ENCODE measurements around the gene DIO3.

The DIO3 gene

DNA sequence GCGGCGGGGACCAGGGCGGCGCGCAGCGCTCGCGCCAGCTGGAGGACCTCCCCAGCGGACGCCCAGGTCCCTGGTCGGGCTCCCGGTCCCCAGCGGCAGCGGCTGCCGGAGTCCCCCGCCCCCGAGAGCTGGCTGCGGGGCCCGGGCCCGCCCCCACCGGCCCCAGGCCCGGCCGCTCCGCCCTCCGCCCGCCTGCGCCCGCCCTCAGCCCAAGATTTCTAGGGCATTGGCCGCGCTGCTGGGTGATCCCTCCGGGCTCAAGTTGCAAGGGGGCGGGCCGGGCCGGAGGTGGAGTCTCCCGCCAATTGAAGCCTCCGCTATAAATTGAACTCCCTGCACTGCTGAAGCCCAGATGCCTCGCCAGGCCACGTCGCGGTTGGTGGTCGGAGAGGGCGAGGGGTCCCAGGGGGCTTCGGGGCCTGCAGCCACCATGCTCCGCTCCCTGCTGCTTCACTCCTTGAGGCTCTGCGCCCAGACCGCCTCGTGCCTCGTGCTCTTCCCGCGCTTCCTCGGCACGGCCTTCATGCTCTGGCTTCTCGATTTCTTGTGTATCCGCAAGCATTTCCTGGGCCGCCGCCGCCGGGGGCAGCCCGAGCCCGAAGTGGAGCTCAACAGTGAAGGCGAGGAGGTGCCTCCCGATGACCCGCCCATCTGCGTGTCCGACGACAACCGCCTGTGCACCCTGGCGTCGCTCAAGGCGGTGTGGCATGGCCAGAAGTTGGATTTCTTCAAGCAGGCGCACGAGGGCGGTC is at the start of gene DIO3:
DIO3 (plus strand) TSS at position 351 of the 752 bp plus-strand sequence.
- in situ Hi-C loops (cut with MboI; ENCODE audit: low sequenced_read_pairs), result no loop called here

DNA sequence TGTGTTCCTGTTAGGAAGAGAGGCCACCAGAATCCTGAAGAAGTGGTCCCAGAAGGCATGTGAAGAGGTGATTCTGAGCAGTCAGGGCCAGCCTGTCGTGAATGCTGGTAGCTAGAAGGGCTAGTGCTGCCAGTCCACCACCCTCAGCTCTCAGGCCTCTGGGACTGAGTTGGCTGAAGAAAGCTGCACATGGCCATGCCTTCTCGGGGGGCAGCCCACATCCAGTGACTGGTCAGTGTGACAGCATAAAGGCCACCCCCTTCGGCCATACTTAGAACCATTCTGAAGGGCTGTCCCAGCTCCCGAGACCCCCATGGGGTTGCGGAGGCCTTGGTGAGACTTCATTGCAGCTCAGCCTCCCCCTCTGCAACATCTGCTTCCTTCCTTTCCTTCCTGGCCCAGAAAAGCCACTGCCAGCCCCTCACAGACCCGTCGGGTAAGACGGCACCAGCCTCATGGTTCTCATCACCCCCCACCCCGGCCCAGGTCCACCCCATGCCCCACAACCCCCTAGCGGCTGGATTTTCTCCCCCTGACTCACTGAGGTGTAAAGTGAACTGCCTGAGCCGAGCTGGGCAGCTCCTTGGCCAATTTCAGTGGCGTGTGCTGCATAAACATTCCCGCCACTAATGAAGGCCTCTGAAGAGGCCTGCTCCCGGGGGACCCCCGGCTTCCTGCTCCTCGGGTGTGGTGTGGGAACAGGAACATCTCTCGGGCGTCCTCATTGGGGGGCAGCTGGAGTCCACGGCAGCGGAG is 49.5 kb upstream of the DIO3 start:
- in situ Hi-C loops (cut with MboI; ENCODE audit: low sequenced_read_pairs), result no loop called here

DNA sequence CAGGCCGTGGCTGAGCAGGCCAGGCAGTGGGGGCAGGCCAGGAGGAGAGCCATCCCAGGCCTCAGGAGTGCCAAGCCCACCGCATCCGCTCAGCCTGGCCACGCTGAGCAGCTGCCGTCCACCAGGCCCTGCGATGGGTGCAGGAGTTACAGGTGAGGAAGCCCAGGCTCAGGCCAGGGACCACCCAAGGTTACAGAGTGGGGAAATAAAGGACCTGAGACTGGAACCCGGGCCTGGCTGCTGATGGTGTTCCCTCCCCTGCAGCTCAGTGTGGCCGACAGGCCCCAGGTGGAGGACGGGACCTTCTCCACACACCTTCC is 49.0 kb upstream of the DIO3 start:
- in situ Hi-C loops (cut with MboI; ENCODE audit: low sequenced_read_pairs), result no loop called here

DNA sequence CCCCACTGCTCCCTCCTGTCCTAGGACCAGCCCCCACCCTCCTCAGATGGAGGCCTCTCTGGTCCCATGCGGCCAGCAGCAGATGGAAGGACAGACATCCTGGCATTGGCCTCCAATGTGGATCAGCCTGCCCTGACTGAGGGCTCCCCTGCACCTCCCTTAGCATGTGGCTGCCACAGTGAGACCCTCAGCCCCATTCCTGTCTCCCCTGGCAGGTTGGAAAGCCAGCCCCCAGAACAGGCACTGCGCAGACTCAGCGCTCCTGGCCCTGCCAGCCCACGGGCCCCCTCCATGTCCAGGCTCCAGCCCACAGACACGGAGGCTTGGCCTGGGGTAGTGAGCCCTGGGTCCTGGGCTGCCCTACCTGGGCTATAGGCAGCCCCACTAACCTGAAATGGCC is 47.2 kb upstream of the DIO3 start:
- in situ Hi-C loops (cut with MboI; ENCODE audit: low sequenced_read_pairs), result no loop called here

DNA sequence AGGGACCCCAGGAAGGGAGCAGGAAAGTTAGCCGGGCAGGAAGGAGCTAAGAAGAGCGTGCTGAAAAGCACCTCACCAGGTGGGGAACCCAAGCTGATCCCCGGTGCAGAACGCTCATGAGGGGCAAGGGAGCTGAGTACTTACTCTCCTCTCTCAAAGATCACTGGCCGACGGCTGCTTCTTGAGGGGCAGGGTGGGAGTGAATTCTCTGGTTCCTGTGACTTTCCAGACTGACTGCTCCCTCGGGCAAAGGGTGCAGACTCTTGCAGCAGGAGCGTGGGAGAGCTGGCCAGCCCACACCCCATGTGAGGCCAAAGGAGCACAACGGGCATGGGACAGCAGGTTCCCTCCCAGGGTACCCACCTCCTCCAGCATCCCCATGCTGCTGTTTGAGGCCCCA is 44.9 kb upstream of the DIO3 start:
- in situ Hi-C loops (cut with MboI; ENCODE audit: low sequenced_read_pairs), result no loop called here

DNA sequence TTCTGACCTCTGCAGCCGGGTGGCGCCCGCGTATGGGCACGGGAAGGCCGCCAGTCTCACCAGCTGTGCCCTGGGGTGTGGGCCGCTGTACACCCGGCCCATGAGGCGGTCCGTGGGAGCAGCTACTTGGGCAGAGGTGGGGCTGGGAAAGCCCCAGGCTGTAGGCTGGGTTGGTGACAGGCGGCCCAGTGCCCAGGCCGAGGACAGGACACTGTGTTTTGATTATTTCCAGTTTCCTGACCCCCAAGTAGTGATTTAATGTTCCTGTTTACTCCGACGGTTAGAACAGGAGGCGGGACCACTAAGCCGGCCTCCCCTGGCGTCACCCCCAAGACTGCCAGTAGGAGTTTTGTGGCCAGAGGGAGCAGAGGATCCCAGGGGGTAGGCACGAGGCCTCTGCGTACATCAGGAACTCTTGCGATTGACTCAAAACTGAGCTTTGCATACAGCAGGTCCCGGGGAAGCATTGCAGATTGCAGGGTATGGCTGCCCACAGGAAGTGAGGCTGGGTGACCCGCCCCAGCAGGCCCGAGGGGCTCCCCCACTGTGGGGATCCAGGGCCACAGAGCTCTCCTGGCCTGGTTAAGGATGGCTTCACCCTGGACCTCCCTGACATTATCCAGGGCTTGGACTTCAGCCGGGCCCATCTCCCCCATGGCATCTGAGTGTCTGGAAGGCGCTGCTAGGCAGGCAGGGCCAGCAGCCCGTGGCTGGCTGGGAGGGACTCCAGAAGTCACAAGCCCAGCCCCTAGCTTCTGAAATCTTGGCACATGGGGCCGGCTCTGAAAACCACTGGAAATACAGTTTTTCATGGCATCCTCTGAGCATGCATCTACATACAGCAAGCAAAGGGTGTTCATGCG is 42.5 kb upstream of the DIO3 start:
- in situ Hi-C loops (cut with MboI; ENCODE audit: low sequenced_read_pairs), result no loop called here

DNA sequence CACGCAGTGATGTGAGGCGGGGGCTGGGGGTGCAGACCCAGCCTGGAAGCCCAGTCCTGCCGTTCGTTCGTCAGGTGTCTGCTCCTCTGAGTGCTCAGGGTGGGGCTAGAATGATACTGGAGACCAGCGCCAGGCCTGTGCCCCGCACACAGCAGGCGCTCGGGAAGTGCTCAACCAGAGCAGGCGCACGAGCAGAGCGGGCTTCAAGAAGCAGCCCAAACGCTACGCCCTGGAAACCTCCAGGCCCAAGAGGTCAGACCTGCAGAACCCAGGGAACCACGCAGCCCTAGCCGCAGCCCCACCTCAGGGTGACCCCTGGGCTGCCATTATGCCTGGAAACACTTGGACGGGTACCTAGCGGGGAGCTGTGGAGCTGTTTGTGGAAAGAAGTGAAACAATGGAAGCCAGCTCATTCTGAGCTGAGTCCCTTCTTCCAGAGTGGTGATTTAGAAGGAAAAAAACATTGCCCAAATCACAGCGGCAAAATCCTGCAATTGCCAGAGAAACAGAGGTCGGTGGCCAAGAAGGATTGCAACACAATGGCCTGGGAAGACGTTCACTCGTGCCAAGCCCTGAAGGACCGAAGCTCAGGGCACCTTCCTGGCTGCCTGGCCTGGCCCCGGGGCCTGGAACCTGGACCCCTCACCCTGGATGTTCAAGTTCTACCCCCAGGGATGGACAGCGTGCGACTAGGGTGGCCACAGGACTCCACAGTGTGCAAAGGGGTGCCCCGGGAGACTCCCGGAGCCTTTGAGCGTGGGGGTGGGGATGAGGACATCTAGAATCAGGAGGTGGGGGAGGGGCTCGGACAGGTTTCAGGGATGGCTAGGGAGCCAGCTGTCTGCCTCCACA is 40.4 kb upstream of the DIO3 start:
- in situ Hi-C loops (cut with MboI; ENCODE audit: low sequenced_read_pairs), result no loop called here

DNA sequence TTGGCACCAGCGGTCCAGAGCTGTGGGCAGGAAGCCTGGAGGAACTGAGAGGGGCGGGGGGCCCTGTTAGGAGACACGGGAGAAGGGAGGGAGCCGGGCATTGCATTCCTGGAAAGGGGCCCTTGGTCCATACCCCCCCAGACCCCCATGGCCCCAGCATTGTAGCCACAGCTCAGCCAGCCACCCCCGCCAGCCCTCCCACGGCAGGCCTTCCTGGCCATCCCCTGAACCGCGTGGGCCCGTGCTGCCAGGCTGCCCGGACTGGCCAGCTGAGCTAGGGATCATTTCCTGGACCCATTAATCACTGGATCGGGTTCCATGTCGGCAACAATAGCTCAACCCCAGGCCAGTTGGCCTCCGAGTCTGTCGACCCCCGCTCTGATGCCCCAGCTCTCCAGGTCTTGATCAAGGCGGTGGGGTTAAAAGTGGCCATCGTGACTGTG is 39.8 kb upstream of the DIO3 start:
- in situ Hi-C loops (cut with MboI; ENCODE audit: low sequenced_read_pairs), result no loop called here

DNA sequence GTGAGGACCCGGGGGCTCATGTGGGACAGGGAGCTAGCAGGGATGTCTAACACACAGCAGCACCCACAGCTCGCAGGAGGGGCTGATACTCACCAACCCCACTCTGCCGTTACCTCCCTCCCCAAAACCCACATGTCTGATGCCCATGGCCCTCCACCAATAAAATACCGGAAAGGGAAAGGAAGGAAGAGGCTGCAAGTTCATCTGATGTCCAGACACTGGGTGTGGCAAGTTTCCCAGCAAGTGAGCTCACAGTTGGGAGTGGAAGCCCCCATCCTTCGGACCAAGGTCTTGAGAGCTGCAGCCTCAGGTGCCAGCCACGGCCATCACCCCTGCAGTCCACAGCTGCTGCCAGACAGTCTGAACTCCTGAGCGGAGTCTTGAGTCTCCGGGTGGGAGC is 39.3 kb upstream of the DIO3 start:
- in situ Hi-C loops (cut with MboI; ENCODE audit: low sequenced_read_pairs), result no loop called here

DNA sequence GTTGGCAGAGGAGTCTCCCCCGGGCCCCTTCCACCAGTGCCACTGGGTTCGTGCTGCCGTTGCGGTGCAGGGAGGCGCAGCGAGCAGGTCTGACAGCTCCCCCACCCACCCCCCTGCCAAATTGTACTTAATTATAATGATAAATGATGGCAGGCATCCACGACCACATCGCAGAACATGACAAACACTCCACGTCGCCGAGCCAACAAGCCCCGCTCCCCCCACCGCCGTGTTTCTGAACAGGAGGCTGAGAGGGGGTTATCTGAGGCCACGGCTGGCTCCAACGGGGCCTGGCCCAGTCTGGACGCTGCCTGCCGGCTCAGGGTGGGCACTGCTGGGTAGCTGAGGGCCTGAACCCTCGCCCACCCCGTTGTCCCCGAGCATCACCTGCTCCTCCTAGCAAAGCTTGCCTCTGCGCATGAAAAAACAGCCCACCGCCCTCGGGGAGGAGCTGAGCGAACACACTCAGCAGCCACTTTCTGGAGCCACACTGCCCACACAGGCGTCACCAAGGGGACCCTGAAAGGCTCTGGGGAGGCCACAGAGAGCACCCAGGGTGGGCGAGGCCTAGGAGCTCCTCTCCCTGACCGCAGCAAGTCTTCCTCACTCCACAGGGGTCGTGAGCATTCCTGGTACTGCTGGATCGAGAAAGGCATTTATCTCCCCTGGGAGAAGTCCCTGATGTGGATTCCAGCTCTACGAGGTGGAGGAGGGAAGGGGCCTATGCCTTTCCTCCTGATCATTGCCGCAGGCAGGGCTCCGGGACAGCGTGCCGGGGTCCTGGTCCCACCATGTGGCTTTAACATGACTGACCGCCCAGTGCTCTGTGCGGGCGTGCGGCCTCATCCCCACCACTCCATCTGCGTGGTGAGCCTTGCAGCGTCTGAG is 35.4 kb upstream of the DIO3 start:
- in situ Hi-C loops (cut with MboI; ENCODE audit: low sequenced_read_pairs), result no loop called here

DNA sequence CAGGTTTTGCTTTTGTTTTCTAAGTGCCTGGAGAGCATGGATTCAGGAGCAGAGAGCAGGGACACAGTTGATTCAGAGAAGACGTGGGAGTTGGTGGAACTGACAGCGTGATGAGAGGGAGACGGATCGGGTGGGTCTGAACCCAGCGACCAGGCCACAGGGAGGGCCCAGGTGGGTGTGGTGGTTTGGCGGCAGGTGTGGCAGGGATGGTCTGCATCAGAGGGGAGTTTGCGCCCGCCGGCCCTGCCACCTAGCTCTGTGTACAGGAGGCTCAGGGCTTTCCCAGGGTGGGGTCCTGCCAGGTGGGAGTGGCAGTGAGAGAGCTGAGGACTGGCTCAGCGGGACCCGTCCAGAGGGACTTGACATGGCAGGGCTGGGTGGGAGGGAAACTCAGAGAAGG is 33.3 kb upstream of the DIO3 start:
- in situ Hi-C loops (cut with MboI; ENCODE audit: low sequenced_read_pairs), result no loop called here

DNA sequence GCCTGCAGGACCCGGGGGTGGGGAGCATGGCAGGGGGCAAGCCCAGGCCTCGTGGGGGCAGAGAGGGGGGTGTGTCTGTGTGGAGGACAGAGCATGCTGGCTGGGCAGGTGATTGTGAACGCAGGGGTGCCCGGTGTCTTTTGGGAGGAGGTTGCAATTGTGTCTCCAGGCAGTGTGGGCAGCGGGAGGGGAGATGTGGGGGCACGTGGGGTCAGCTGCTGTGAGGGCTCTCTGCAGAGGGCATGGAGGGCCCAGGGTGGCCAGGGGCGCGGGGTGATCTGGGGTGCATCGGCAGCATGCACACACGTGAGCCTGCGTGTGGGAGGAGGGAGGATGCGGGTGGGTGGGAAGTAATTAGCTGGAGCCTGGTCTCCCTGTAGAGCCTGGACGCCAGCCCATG is 32.2 kb upstream of the DIO3 start:
- in situ Hi-C loops (cut with MboI; ENCODE audit: low sequenced_read_pairs), result no loop called here

DNA sequence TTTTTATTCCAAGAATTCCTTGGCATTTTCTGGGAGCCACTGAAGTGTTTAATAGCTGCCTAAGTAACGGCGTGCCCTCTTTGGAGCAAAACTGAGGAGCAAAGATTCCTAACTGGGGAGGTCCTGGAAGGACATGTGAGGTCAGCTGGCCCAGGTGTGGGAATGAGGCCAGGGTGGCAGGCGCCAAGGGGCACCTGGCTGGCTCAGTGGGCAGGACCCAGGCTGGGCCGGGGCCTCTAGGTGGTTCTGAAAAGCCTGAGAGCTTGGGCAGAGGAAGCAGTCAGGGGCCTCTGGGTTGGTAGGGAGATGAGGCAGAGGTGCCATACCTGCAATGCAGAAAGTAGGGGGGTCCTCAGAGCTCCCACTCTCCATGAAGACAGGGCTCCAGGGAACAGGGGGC is 27.1 kb upstream of the DIO3 start:
- in situ Hi-C loops (cut with MboI; ENCODE audit: low sequenced_read_pairs), result no loop called here

DNA sequence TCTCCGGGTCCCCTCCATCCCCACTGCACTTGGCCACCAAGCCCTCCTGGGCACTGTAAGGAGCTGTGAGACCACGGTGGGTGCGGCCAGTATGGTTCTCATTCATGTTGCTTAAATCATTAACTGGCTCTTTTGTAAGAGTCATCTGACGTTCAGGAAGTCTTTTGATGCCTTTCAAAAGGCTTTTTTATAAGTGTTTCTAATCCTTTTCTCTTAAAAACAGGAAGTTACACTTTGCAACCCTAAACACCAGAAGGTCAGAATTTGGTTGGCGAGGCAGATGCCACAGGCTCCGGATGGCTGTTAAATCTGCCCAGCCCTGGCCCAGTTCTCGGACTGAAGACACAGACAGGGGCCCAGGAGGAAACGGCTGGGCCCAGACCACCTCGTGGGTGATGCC is 26.1 kb upstream of the DIO3 start:
- in situ Hi-C loops (cut with MboI; ENCODE audit: low sequenced_read_pairs), result no loop called here

DNA sequence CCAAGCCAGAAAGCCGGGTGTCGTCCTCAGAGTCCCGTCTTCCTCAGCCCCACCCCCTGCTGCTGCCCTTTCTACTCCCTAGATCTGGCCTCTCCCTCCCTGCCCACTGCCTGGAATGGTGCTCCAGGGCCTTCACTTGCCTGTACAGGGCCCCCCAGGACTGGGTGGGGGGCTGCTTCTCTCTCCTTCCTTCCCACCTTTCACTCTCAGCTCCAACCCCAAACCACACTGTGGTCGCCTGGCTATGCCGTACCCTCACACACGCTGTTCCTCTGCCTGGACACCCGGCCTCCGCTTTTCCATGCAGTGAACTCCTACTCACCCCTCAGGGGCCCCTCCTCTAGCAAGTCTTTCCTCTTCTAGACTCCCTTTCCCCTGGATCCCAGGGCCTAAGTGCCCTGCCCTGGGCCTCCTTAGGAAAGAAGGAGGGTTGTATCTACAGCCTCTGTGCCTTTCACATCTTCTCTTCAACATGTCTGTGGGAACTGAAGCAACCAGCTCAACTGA is 25.5 kb upstream of the DIO3 start:
- in situ Hi-C loops (cut with MboI; ENCODE audit: low sequenced_read_pairs), result no loop called here

DNA sequence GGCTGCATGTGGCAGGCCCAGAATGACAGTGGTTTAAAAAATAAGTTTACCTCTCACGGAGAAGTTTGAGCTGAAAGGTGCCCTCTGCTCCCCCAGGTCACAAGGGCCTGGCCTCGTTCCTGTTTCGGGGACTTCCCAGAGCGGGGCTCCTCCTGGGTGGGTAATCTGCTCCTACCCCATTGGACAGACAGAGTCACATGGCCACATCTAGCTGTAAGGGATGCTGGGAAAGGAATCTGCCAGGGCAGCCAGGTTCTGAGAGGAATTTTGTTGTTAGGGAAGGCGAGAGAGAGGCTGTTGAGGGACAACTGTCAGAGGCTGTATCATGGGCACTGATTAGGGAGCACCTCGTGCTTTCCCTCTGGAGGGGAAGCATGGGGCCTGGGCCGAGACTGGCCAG is 24.0 kb upstream of the DIO3 start:
- in situ Hi-C loops (cut with MboI; ENCODE audit: low sequenced_read_pairs), result no loop called here

DNA sequence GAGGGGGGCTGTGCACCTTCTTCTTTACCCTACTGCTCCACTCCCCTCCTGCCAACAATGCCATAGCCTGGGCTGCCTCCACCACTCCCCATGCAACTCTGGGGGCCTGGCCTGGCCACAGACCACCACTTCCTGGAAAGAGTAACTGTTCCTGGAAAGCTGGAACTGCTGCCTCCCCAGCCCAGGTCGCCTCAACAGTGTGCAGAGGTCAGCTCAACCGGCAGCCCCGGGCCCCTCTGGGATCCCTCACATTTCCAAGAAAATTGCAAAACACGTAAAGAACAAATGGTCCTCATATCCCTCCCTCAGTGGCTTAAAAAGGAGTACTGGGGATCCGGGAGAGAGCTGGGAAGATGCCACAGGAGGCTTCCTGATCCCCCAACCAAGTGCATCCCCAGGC is 22.4 kb upstream of the DIO3 start:
- in situ Hi-C loops (cut with MboI; ENCODE audit: low sequenced_read_pairs), result no loop called here

DNA sequence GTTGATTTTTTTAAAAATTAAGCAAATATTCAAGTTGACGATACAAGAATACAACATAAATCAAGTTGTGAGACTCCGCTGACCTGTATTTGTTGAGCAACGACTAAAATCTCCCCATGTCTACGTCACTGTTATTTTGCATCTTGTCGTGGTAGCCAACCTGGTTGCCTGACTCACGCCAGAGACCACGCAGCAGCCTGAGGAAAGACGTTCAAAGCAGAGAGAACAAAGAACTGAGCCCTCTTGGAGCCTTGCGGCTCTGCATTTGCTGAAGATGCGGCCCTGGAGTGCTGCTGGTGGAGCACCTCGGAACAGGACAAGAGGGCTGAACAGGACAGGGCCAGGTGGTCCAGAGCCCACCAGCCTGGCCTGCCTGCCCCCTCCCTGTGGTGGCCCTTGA is 21.4 kb upstream of the DIO3 start:
- in situ Hi-C loops (cut with MboI; ENCODE audit: low sequenced_read_pairs), result no loop called here

Data from hTERT RPE-1 (cell line).